OCI-LY1 (cell line): ENCODE results near the gene MRAS.

ENCODE experiments used
- H2AFZ ChIP-seq: fragments of 200-600 bp; sonication (generic), shearing (Covaris generic); 2 replicates; pipeline ENCODE4 v1.6.0; 2014; ENCODE audit warnings: antibody characterized with exemption, mild to moderate bottlenecking, low read length
- H3F3A ChIP-seq: fragments of 200-600 bp; sonication (generic), shearing (Covaris generic); 2 replicates; pipeline ENCODE4 v1.6.0; 2014; ENCODE audit warnings: mild to moderate bottlenecking, antibody characterized with exemption, low read length, moderate library complexity; ENCODE audit not compliant: insufficient read depth
- H3K27ac ChIP-seq: fragments of 200-600 bp; sonication (generic); 2 replicates; pipeline ENCODE4 v1.5.1; 2014; ENCODE audit warnings: low read length, mixed run types, mild to moderate bottlenecking, low read depth; ENCODE audit not compliant: poor library complexity, severe bottlenecking
- H3K27me3 ChIP-seq: fragments of 200-600 bp; sonication (generic); 2 replicates; pipeline ENCODE4 v1.6.0; 2014; ENCODE audit warnings: antibody characterized with exemption, mild to moderate bottlenecking, low read length, moderate library complexity; ENCODE audit not compliant: insufficient read depth
- H3K36me3 ChIP-seq: fragments of 200-600 bp; sonication (generic); 2 replicates; pipeline ENCODE4 v1.6.1; 2014; ENCODE audit warnings: mild to moderate bottlenecking, antibody characterized with exemption, low read length, moderate library complexity, mixed read lengths; ENCODE audit not compliant: insufficient read depth
- H3K4me1 ChIP-seq: fragments of 200-600 bp; sonication (generic); 2 replicates; pipeline ENCODE4 v1.5.1; 2014; ENCODE audit warnings: mild to moderate bottlenecking, low read length, moderate library complexity; ENCODE audit not compliant: insufficient read depth, severe bottlenecking
- H3K4me2 ChIP-seq: fragments of 200-600 bp; sonication (generic), shearing (Covaris generic); 2 replicates; pipeline ENCODE4 v1.6.1; 2014; ENCODE audit warnings: low read length
- H3K4me3 ChIP-seq: fragments of 200-600 bp; sonication (generic); 2 replicates; pipeline ENCODE4 v1.5.1; 2014; ENCODE audit warnings: low read length, low read depth, mild to moderate bottlenecking, mixed read lengths; ENCODE audit not compliant: poor library complexity, severe bottlenecking
- H3K79me2 ChIP-seq: fragments of 200-600 bp; shearing (Covaris generic); 2 replicates; pipeline ENCODE4 v1.6.1; 2016; ENCODE audit warnings: mixed run types, low read length, mixed read lengths; ENCODE audit not compliant: insufficient read depth
- H3K9ac ChIP-seq: fragments of 200-600 bp; sonication (generic), shearing (Covaris generic); 2 replicates; pipeline ENCODE4 v1.6.1; 2014; ENCODE audit warnings: mild to moderate bottlenecking, low read length, mixed read lengths
- H3K9me2 ChIP-seq: fragments of 200-600 bp; sonication (generic), shearing (Covaris generic); 2 replicates; pipeline ENCODE4 v1.6.1; 2014; ENCODE audit warnings: low read depth, mild to moderate bottlenecking, low read length, mixed read lengths
- H3K9me3 ChIP-seq: fragments of 200-600 bp; shearing (Covaris generic); 2 replicates; pipeline ENCODE4 v1.6.1; 2014; ENCODE audit warnings: low read length, mixed read lengths
- H4K20me1 ChIP-seq: fragments of 200-600 bp; sonication (generic), shearing (Covaris generic); 2 replicates; pipeline ENCODE4 v1.6.0; 2016; ENCODE audit warnings: mild to moderate bottlenecking, low read length; ENCODE audit not compliant: insufficient read depth
- EZH2 ChIP-seq: fragments of 200-600 bp; sonication (generic), shearing (Covaris generic); IDR thresholded peaks from 2 replicates; pipeline ENCODE4 v1.8.0; 2017; ENCODE audit warnings: borderline replicate concordance, mixed run types, mild to moderate bottlenecking, antibody characterized with exemption, low read length, moderate library complexity, mixed read lengths
- TF ChIP-seq, protein P1 (sequence below): fragments of 200-600 bp; sonication (generic), shearing (Covaris generic); IDR thresholded peaks from 2 replicates; pipeline ENCODE4 v1.5.1; 2017; ENCODE audit warnings: mild to moderate bottlenecking, antibody characterized with exemption, low read length, moderate library complexity, mixed read lengths

MRAS gene

DNA sequence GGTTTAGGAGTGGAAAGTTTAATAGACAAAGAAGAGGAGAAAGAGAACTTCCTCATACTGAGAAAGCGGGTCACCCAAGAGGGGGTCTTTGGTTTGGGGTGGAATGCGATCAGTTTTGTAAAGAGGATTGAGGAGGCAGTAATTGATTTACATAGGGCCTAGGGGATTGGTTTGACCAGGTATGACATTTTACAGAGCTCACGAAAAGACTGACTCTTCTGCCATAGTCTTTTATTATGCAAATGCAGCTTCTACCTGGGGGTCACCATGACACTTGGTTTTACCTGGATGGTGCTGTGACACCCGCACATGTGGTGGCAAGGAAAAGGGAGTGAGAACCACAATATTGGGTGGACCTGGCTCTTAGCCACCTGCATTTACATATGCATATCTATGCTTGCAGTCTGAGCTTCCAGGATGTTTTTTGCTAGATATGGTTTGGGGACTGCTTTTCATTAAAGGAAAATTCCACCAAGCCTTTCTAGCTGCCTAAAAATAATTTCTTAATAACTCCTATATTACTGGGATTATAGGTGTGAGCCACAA, 11.9 kb upstream of the MRAS start:
- Histone ChIP-seq H3K4me1 (no peaks in the 10 kb centered on the region), H3K9me2 (no peaks in the 10 kb centered on the region), H4K20me1 (no peaks in the 10 kb centered on the region), H3K79me2 (no peaks in the 10 kb centered on the region), H3K4me2 (no peak overlapping the region), H3K4me3 (no peak overlapping the region), H3K27me3 (no peaks in the 10 kb centered on the region), H3K9ac (no peak overlapping the region), H3K36me3 (no peaks in the 10 kb centered on the region), H3K9me3 (no peaks in the 10 kb centered on the region), H3F3A (no peaks in the 10 kb centered on the region), H3K27ac (no peak overlapping the region), H2AFZ (no peak overlapping the region)
- TF ChIP-seq, protein P1, sequence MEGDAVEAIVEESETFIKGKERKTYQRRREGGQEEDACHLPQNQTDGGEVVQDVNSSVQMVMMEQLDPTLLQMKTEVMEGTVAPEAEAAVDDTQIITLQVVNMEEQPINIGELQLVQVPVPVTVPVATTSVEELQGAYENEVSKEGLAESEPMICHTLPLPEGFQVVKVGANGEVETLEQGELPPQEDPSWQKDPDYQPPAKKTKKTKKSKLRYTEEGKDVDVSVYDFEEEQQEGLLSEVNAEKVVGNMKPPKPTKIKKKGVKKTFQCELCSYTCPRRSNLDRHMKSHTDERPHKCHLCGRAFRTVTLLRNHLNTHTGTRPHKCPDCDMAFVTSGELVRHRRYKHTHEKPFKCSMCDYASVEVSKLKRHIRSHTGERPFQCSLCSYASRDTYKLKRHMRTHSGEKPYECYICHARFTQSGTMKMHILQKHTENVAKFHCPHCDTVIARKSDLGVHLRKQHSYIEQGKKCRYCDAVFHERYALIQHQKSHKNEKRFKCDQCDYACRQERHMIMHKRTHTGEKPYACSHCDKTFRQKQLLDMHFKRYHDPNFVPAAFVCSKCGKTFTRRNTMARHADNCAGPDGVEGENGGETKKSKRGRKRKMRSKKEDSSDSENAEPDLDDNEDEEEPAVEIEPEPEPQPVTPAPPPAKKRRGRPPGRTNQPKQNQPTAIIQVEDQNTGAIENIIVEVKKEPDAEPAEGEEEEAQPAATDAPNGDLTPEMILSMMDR, result no peak

DNA sequence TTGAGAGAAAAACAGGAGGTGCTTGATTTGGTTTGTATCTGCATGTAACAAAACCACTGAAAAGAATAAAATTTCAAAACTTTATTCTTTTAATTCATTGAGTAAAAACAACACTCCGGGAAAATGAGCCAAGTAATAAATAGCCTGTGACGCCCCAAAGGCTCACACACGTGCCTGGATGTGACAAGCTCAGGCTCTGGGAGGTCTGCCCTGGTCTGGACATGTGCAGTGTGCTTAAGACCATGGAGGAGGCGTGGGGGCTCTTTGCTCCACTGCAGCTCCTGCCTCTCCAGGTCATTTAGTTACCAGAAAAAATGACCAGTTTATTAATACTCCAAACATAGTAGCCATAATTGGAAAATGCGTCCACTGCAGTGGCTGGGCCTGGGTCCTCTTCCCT, 10.1 kb upstream of the MRAS start:
- Histone ChIP-seq H3F3A (no peaks in the 10 kb centered on the region), H3K27me3 (no peaks in the 10 kb centered on the region; the same call in 1 of the 2 replicates), H3K4me3 (no peak overlapping the region), H3K9ac (no peak overlapping the region), H3K4me2 (no peak overlapping the region), H3K9me2 (no peaks in the 10 kb centered on the region), H3K79me2 (no peaks in the 10 kb centered on the region), H2AFZ (no peak overlapping the region), H3K36me3 (no peaks in the 10 kb centered on the region), H4K20me1 (no peaks in the 10 kb centered on the region), H3K9me3 (no peaks in the 10 kb centered on the region), H3K4me1 (no peaks in the 10 kb centered on the region), H3K27ac (no peak overlapping the region)
- TF ChIP-seq EZH2, result no peak
- TF ChIP-seq, protein P1, result no peak

DNA sequence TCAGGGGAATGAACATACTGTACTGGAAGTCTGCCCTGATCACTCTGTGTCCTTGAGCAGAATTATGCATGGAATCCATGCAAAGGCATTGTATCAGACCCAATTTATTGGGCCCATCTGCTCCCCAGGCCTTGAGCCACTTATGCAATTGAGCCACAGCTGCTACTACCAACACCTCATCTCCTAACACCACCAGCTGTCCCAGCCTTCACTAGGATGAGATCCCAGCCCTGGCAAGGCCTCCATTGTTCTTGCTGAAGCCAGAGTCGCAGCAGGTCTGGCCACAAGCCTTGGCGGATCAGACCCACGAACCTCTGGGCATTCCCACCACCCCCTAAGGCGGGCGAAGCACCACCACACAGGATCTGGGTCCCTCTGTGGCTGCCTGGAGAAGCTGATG, 9.6 kb upstream of the MRAS start:
- H3K36me3 ChIP-seq, result no peaks in the 10 kb centered on the region
- H3K27me3 ChIP-seq, result no peaks in the 10 kb centered on the region; the same call in 1 of the 2 replicates
- no peak overlapping the region for H3K4me2 ChIP-seq
- H3K9ac ChIP-seq, result no peak overlapping the region
- no peak overlapping the region for H3K4me3 ChIP-seq
- no peaks in the 10 kb centered on the region for H3K9me2 ChIP-seq
- no peak for TF ChIP-seq EZH2
- TF ChIP-seq, protein P1, result no peak
- no peaks in the 10 kb centered on the region for H3K79me2 ChIP-seq
- H4K20me1 ChIP-seq, result no peaks in the 10 kb centered on the region
- no peak overlapping the region for H3K27ac ChIP-seq
- no peaks in the 10 kb centered on the region for H3K9me3 ChIP-seq
- H3K4me1 ChIP-seq, result no peaks in the 10 kb centered on the region
- H2AFZ ChIP-seq, result no peak overlapping the region
- no peaks in the 10 kb centered on the region for H3F3A ChIP-seq
